Measurements from ENCODE around the gene GPR132. TPM values are rescaled to one million over a fixed set of nuclear protein-coding genes. Genes with fewer than 3 reads are reported as not detected.

Gene GPR132
- total and polyA plus RNA-seq, 10 of the 15 experiments (the other 5 are each of a cell fraction or from before 2014, with no cell fraction given) = 1.9 to 49.3 (median 20.4) TPM

GRCh38 chr14:105030194-105030593 lies 35.0 kb downstream of the GPR132 start:
- Histone ChIP-seq H3K4me2 (ENCODE audit: control insufficient read depth, insufficient read depth) (no peak overlapping the region), H3K9me3 (replicated peaks; ENCODE audit: control insufficient read depth, insufficient read depth, low read length) (peaks cover 9% of the 10 kb centered on the region; the same call in 2 of the 3 replicates), H3K36me3 (ENCODE audit: control insufficient read depth in 2 of 2, insufficient read depth in 2 of 2, low read length in 1 of 2) (no peaks in the 10 kb centered on the region), H3K27ac (ENCODE audit: control insufficient read depth, insufficient read depth) (no peak overlapping the region), H2AFZ (ENCODE audit: control insufficient read depth, low read depth, low read length) (no peak overlapping the region), H3K79me2 (ENCODE audit: control insufficient read depth, insufficient read depth, low read length) (no peaks in the 10 kb centered on the region), H3K4me3 (no peak overlapping the region), H3K27me3 (replicated peaks in 1 of 2; ENCODE audit: control insufficient read depth in 2 of 2, insufficient read depth in 2 of 2, low read length in 1 of 2) (no peaks in the 10 kb centered on the region), H3K4me1 (ENCODE audit: control insufficient read depth, insufficient read depth, low read length) (peaks cover 15% of the 10 kb centered on the region), H4K20me1 (ENCODE audit: control insufficient read depth, insufficient read depth) (no peaks in the 10 kb centered on the region), H3K9ac (ENCODE audit: control insufficient read depth, insufficient read depth, low read length) (no peak overlapping the region)
- DNase-seq (ENCODE audit: low read depth, low spot score) (no peak), FAIRE-seq (no peak), ATAC-seq (no peak)
- ChIA-PET SMC1A (ENCODE audit: uncharacterized antibody, unreplicated experiment) (no interaction called here), CTCF (no interaction called here), POLR2A (no interaction called here), RAD21 (ENCODE audit: unreplicated experiment) (no interaction called here)
- TF ChIP-seq NR2C1 (IDR thresholded peaks at IDR 0.05) (no peak), NFYA (IDR thresholded peaks at IDR 0.05; ENCODE audit: borderline replicate concordance, low read depth, low read length) (no peak), IRF3 (IDR thresholded peaks at IDR 0.05) (no peak), SIX5 (IDR thresholded peaks at IDR 0.05; ENCODE audit: low read depth, low read length, severe bottlenecking) (no peak), MTA2 (IDR thresholded peaks at IDR 0.05; ENCODE audit: low read depth) (no peak), FOS (IDR thresholded peaks at IDR 0.05; ENCODE audit: borderline replicate concordance, extremely low read depth, insufficient read length) (no peak), USF1 (IDR thresholded peaks at IDR 0.05; ENCODE audit: borderline replicate concordance, extremely low read length, insufficient read depth, low read depth, low read length) (no peak), MYC (IDR thresholded peaks at IDR 0.05; ENCODE audit: insufficient read depth, insufficient read length, insufficient replicate concordance, low read length, severe bottlenecking) (no peak), YBX1 (IDR thresholded peaks at IDR 0.05) (no peak)
- TF ChIP-seq, protein P1, sequence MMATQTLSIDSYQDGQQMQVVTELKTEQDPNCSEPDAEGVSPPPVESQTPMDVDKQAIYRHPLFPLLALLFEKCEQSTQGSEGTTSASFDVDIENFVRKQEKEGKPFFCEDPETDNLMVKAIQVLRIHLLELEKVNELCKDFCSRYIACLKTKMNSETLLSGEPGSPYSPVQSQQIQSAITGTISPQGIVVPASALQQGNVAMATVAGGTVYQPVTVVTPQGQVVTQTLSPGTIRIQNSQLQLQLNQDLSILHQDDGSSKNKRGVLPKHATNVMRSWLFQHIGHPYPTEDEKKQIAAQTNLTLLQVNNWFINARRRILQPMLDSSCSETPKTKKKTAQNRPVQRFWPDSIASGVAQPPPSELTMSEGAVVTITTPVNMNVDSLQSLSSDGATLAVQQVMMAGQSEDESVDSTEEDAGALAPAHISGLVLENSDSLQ (IDR thresholded peaks at IDR 0.05) = no peak
- TF ChIP-seq, protein P2, sequence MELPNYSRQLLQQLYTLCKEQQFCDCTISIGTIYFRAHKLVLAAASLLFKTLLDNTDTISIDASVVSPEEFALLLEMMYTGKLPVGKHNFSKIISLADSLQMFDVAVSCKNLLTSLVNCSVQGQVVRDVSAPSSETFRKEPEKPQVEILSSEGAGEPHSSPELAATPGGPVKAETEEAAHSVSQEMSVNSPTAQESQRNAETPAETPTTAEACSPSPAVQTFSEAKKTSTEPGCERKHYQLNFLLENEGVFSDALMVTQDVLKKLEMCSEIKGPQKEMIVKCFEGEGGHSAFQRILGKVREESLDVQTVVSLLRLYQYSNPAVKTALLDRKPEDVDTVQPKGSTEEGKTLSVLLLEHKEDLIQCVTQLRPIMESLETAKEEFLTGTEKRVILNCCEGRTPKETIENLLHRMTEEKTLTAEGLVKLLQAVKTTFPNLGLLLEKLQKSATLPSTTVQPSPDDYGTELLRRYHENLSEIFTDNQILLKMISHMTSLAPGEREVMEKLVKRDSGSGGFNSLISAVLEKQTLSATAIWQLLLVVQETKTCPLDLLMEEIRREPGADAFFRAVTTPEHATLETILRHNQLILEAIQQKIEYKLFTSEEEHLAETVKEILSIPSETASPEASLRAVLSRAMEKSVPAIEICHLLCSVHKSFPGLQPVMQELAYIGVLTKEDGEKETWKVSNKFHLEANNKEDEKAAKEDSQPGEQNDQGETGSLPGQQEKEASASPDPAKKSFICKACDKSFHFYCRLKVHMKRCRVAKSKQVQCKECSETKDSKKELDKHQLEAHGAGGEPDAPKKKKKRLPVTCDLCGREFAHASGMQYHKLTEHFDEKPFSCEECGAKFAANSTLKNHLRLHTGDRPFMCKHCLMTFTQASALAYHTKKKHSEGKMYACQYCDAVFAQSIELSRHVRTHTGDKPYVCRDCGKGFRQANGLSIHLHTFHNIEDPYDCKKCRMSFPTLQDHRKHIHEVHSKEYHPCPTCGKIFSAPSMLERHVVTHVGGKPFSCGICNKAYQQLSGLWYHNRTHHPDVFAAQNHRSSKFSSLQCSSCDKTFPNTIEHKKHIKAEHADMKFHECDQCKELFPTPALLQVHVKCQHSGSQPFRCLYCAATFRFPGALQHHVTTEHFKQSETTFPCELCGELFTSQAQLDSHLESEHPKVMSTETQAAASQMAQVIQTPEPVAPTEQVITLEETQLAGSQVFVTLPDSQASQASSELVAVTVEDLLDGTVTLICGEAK (IDR thresholded peaks at IDR 0.05; ENCODE audit: borderline replicate concordance) = no peak
- intact Hi-C loops (cut with micrococcal nuclease; ENCODE audit: unreplicated experiment) = no loop called here
- no TSS peak for BruUV-seq (replicated peaks)
- WGBS (ENCODE audit: insufficient coverage, insufficient replicate concordance, low lambda C conversion rate, missing lambda C conversion rate) = 77% methylated on average over 2 of the region's 2 CpGs
- in situ Hi-C loops (cut with MboI) = no loop called here
